Panc1 (cell line): ENCODE measurements around the gene PLCG2. TPM values are rescaled to one million over a fixed set of nuclear protein-coding genes. Genes with fewer than 3 reads are reported as not detected.

Source experiments
- ATAC-seq: fragments of 200-7000 bp; cut with Tn5 transposase; 2 replicates; pipeline ENCODE4 v1.9.1; 2020; ENCODE audit warnings: mild to moderate bottlenecking, moderate library complexity
- BruUV-seq: library from RNA; stranded (reverse); fragments of 400-500 nt; replicated peaks from 2 replicates; lab custom pipeline; 2021; lab: Mats Ljungman, UMichigan
- CTCF ChIA-PET: fragments of 300-600 bp; sonication (Branson Sonifier 250); formaldehyde crosslinking; loops from one replicate; lab custom pipeline; 2022; ENCODE audit warnings: antibody characterized with exemption; lab: Charles Lee
- POLR2A ChIA-PET: fragments of 300-600 bp; sonication (Branson Sonifier 250); formaldehyde crosslinking; loops from one replicate; lab custom pipeline; 2022; ENCODE audit warnings: antibody characterized with exemption; lab: Charles Lee
- DNase-seq: peaks from one replicate; pipeline ENCODE4 v3.0.0-alpha.2; 2010; ENCODE audit warnings: low read depth, low spot score
- H3K27ac ChIP-seq: 2 replicates; pipeline ENCODE4 v1.5.1; 2011; ENCODE audit warnings: mild to moderate bottlenecking, low read length, inconsistent platforms
- H3K27me3 ChIP-seq: fragments of 200-500 bp; sonication (Bioruptor generic); 2 replicates; pipeline ENCODE4 v1.6.0; 2014; ENCODE audit warnings: low read length, inconsistent platforms; ENCODE audit not compliant: control insufficient read depth, insufficient read depth
- H3K36me3 ChIP-seq: fragments of 200-500 bp; sonication (Bioruptor generic); 2 replicates; pipeline ENCODE4 v1.5.1; 2014; ENCODE audit warnings: inconsistent platforms, mild to moderate bottlenecking, low read length, moderate library complexity; ENCODE audit not compliant: control insufficient read depth, insufficient read depth
- H3K4me1 ChIP-seq: 2 replicates; pipeline ENCODE4 v1.5.1; 2011; ENCODE audit warnings: inconsistent platforms, mild to moderate bottlenecking, low read length, moderate library complexity; ENCODE audit not compliant: control insufficient read depth, insufficient read depth
- H3K4me3 ChIP-seq, 2 experiments: 2 replicates each; pipeline ENCODE4 v1.5.1; 2011 to 2012; ENCODE audit warnings: low read depth in 2 of 2, low read length in 2 of 2, mild to moderate bottlenecking in 2 of 2, inconsistent platforms in 1 of 2, moderate library complexity in 1 of 2
- H3K9me3 ChIP-seq: fragments of 200-500 bp; sonication (Bioruptor generic); 2 replicates; pipeline ENCODE4 v1.5.1; 2014; ENCODE audit warnings: low read depth, mild to moderate bottlenecking, inconsistent platforms, low read length, moderate library complexity; ENCODE audit not compliant: control insufficient read depth, insufficient read depth
- CTCF ChIP-seq: fragments of 450-650 bp; IDR thresholded peaks from 2 replicates; pipeline ENCODE4 v1.5.1; 2017; ENCODE audit warnings: mild to moderate bottlenecking
- POLR2AphosphoS5 ChIP-seq: IDR thresholded peaks from 2 replicates; pipeline ENCODE4 v1.6.1; 2012; ENCODE audit warnings: mild to moderate bottlenecking, low read depth, low read length, moderate library complexity
- REST ChIP-seq, 2 experiments: IDR thresholded peaks; 2 replicates each; pipeline ENCODE4 v1.6.1; 2011 to 2012; ENCODE audit warnings: low read depth in 2 of 2, control low read depth in 1 of 2, low read length in 1 of 2, mild to moderate bottlenecking in 1 of 2, moderate library complexity in 1 of 2; ENCODE audit not compliant: insufficient read depth in 1 of 2
- SIN3A ChIP-seq: IDR thresholded peaks from 2 replicates; pipeline ENCODE4 v1.6.1; 2012; ENCODE audit warnings: low read depth, mild to moderate bottlenecking, low read length, moderate library complexity, borderline replicate concordance; ENCODE audit not compliant: insufficient read depth
- TCF7L2 ChIP-seq: IDR thresholded peaks from 2 replicates; pipeline ENCODE4 v1.6.1; 2011; ENCODE audit warnings: mild to moderate bottlenecking, low read depth, low read length, inconsistent platforms
- in situ Hi-C: cut with HindIII; loops from 2 replicates; pipeline ENCODE4 v1.10.0; 2016; ENCODE audit warnings: low sequenced_read_pairs, low pct_unique_long_range_greater_than_20kb
- intact Hi-C: fragments of 100-400 bp; cut with micrococcal nuclease; formaldehyde crosslinking; loops from one replicate; pipeline ENCODE4 v1.10.0; 2022; ENCODE audit not compliant: unreplicated experiment
- total RNA-seq: library from RNA; stranded (reverse); gene quantifications from one replicate; pipeline ENCODE4 v1.2.1, GENCODE V29; 2021; ENCODE audit not compliant: unreplicated experiment

Gene PLCG2
- total RNA-seq, 1 experiment from 2014 or later: 10.8 TPM

- no peaks in the 10 kb centered on the region for H3K9me3 ChIP-seq
- H3K36me3 ChIP-seq: no peaks in the 10 kb centered on the region; the same call in 1 of the 2 replicates
- DNase-seq (no peak), ATAC-seq (no peak)
- in situ Hi-C loops: no loop called here
- TF ChIP-seq POLR2AphosphoS5 (no peak), REST (IDR thresholded peaks at IDR 0.05; ENCODE audit: insufficient read depth in 1 of 2, low read depth in 2 of 2, low read length in 1 of 2) (no peak), SIN3A (no peak), CTCF (no peak), TCF7L2 (no peak)
- H3K4me3 ChIP-seq: no peak overlapping the region
- H3K4me1 ChIP-seq: no peaks in the 10 kb centered on the region
- POLR2A ChIA-PET: no interaction called here
- no TSS peak for BruUV-seq
- no peaks in the 10 kb centered on the region for H3K27me3 ChIP-seq
- intact Hi-C loops: no loop called here
- CTCF ChIA-PET: no interaction called here
- no peak overlapping the region for H3K27ac ChIP-seq
These were observed 121.4 kb downstream of the PLCG2 start for GRCh38 chr16:81900456-81900855.

GRCh38 chr16:81901484-81901883, 122.4 kb downstream of the PLCG2 start:
- CTCF ChIA-PET: no interaction called here
- BruUV-seq: no TSS peak
- no peaks in the 10 kb centered on the region for H3K4me1 ChIP-seq
- in situ Hi-C loops: no loop called here
- intact Hi-C loops: no loop called here
- no peak for ATAC-seq
- POLR2A ChIA-PET: no interaction called here
- H3K27ac ChIP-seq: no peak overlapping the region
- no peaks in the 10 kb centered on the region for H3K27me3 ChIP-seq
- no peaks in the 10 kb centered on the region for H3K9me3 ChIP-seq
- TF ChIP-seq REST (IDR thresholded peaks at IDR 0.05; ENCODE audit: insufficient read depth in 1 of 2, low read depth in 2 of 2, low read length in 1 of 2) (no peak), SIN3A (no peak), POLR2AphosphoS5 (no peak), TCF7L2 (no peak), CTCF (no peak)
- no peak for DNase-seq
- no peaks in the 10 kb centered on the region; the same call in 1 of the 2 replicates for H3K36me3 ChIP-seq
- no peak overlapping the region for H3K4me3 ChIP-seq
